K562 (cell line): ENCODE data around the gene CPED1. TPM values are rescaled to one million over a fixed set of nuclear protein-coding genes. Genes with fewer than 3 reads are reported as not detected.

Source experiments
- ATF2 ChIP-seq: sonication (generic); formaldehyde crosslinking; IDR thresholded peaks from 2 replicates; pipeline ENCODE4 v1.8.1; 2022; ENCODE audit warnings: missing genetic modification reagents
- EGR1 ChIP-seq: fragments of 450-650 bp; conservative IDR thresholded peaks from 2 replicates; pipeline ENCODE4 v1.6.1; 2017; ENCODE audit warnings: mild to moderate bottlenecking
- EHMT2 ChIP-seq: fragments of 450-650 bp; IDR thresholded peaks from 2 replicates; pipeline ENCODE4 v1.6.1; 2018; ENCODE audit warnings: antibody characterized with exemption
- FOXA3 ChIP-seq, 2 experiments: fragments of 450-650 bp in 1 of 2; sonication (generic) in 1 of 2; formaldehyde crosslinking; IDR thresholded peaks in 1 of 2; conservative IDR thresholded peaks in 1 of 2; 2 replicates each; pipeline versions ENCODE4 v1.4.0 to v1.8.0; 2020 to 2022; ENCODE audit warnings: mild to moderate bottlenecking in 2 of 2, missing genetic modification reagents in 1 of 2
- FOXK2 ChIP-seq, 2 experiments: fragments of 450-650 bp; IDR thresholded peaks in 1 of 2; conservative IDR thresholded peaks in 1 of 2; 2 replicates each; pipeline ENCODE4 v1.6.1; 2016; ENCODE audit warnings: low read depth in 2 of 2, mild to moderate bottlenecking in 1 of 2
- GTF2B ChIP-seq: IDR thresholded peaks from 2 replicates; pipeline ENCODE4 v1.6.1; 2011; ENCODE audit not compliant: insufficient read length; ENCODE audit errors: extremely low read depth
- HINFP ChIP-seq: fragments of 450-650 bp; conservative IDR thresholded peaks from 2 replicates; pipeline ENCODE4 v1.6.1; 2016; ENCODE audit warnings: missing genetic modification characterization, low read depth, mild to moderate bottlenecking, control low read depth, missing compliant biosample characterization
- IRF9 ChIP-seq: fragments of 450-650 bp; IDR thresholded peaks from 2 replicates; pipeline ENCODE4 v1.6.1; 2016; ENCODE audit warnings: missing biosample characterization, missing genetic modification characterization
- MAX ChIP-seq: sonication (generic); formaldehyde crosslinking; IDR thresholded peaks from 2 replicates; pipeline ENCODE4 v1.9.0; 2022; ENCODE audit warnings: mild to moderate bottlenecking, missing genetic modification reagents
- RB1 ChIP-seq: fragments of 450-650 bp; IDR thresholded peaks from 2 replicates; pipeline ENCODE4 v1.6.1; 2017; ENCODE audit warnings: low read depth, mild to moderate bottlenecking
- RBM22 ChIP-seq: fragments of 200-400 bp; formaldehyde crosslinking; IDR thresholded peaks from 2 replicates; pipeline ENCODE4 v1.6.1; 2018; ENCODE audit warnings: low read length, low read depth; ENCODE audit not compliant: poor library complexity, severe bottlenecking
- SMARCB1 ChIP-seq: IDR thresholded peaks from 2 replicates; pipeline ENCODE4 v1.6.1; 2011; ENCODE audit warnings: improper control_type of control experiment, low read depth; ENCODE audit not compliant: insufficient read length
- ZBTB43 ChIP-seq: sonication (generic); formaldehyde crosslinking; IDR thresholded peaks from 2 replicates; pipeline ENCODE4 v1.8.0; 2023; ENCODE audit warnings: mild to moderate bottlenecking, missing genetic modification reagents
- ZFP91 ChIP-seq: sonication (generic); formaldehyde crosslinking; IDR thresholded peaks from 2 replicates; pipeline ENCODE4 v1.8.0; 2022; ENCODE audit warnings: mild to moderate bottlenecking, missing genetic modification reagents
- ZNF518B ChIP-seq: fragments of 250-450 bp; sonication (Bioruptor Pico); IDR thresholded peaks from 2 replicates; pipeline ENCODE4 v1.5.0; 2021; ENCODE audit warnings: mild to moderate bottlenecking, moderate library complexity
- polyA plus RNA-seq, 8 experiments: library from polyadenylated mRNA; depleted of rRNA in 4 of 8; stranded (reverse) in 5 of 8; unstranded in 3 of 8; fragments of >200 nt; fragmentation: Nextera tagmentation in 2 of 8; fragmentation: Illumina TruSeq in 1 of 8; extraction: Ambion mirVana in 2 of 8; extraction: Trizol in 1 of 8; gene quantifications; 2 replicates each; pipeline versions ENCODE4 v1.2.1 to v1.2.3, GENCODE V29; 2011 to 2014; ENCODE audit warnings: inconsistent platforms in 1 of 8, missing spikeins in 1 of 8
- total RNA-seq, 7 experiments: library from RNA; depleted of rRNA in 6 of 7; stranded (reverse); fragments of >200 nt in 6 of 7; fragmentation: Illumina TruSeq in 2 of 7; extraction: Trizol in 2 of 7; gene quantifications; 2 replicates each; pipeline versions ENCODE4 v1.2.1 to v1.2.3, GENCODE V29; 2011 to 2021; ENCODE audit warnings: low replicate concordance in 1 of 7

Gene CPED1
- total and polyA plus RNA-seq, 9 of the 15 experiments (the other 6 are each of a cell fraction or from before 2014, with no cell fraction given), result 195 to 393 (median 290) TPM

- TF ChIP-seq ZNF518B (no peak), ZBTB43 (no peak), IRF9 (tag) (no peak), FOXK2 (conservative IDR thresholded peaks at IDR 0.05 in 1 of 2, IDR thresholded peaks at IDR 0.05 in 1 of 2; ENCODE audit: low read depth in 2 of 2) (no peak), GTF2B (no peak), SMARCB1 (no peak), MAX (no peak), RBM22 (peak; percentile 51), HINFP (tag) (no peak), FOXA3 (CRISPR knock-in tag; conservative IDR thresholded peaks at IDR 0.05 in 1 of 2, IDR thresholded peaks at IDR 0.05 in 1 of 2) (no peak), RB1 (no peak), ATF2 (no peak), EHMT2 (no peak), ZFP91 (CRISPR knock-in tag) (peak; percentile 83), EGR1 (0 out of 2 replicates have a peak, but pooled peaks have one; percentile 30)
These were observed 309.3 kb downstream of the CPED1 start (continued) for GRCh38 chr7:121297843-121298242.
